HG02943 (cell line): ENCODE measurements around the gene UBE2H.

Source experiments
- ATAC-seq: cut with Tn5 transposase; IDR thresholded peaks from one replicate; pipeline ENCODE4 v1.9.1; 2021; ENCODE audit warnings: mild to moderate bottlenecking, low read depth, moderate library complexity; ENCODE audit not compliant: unreplicated experiment

The UBE2H gene

DNA sequence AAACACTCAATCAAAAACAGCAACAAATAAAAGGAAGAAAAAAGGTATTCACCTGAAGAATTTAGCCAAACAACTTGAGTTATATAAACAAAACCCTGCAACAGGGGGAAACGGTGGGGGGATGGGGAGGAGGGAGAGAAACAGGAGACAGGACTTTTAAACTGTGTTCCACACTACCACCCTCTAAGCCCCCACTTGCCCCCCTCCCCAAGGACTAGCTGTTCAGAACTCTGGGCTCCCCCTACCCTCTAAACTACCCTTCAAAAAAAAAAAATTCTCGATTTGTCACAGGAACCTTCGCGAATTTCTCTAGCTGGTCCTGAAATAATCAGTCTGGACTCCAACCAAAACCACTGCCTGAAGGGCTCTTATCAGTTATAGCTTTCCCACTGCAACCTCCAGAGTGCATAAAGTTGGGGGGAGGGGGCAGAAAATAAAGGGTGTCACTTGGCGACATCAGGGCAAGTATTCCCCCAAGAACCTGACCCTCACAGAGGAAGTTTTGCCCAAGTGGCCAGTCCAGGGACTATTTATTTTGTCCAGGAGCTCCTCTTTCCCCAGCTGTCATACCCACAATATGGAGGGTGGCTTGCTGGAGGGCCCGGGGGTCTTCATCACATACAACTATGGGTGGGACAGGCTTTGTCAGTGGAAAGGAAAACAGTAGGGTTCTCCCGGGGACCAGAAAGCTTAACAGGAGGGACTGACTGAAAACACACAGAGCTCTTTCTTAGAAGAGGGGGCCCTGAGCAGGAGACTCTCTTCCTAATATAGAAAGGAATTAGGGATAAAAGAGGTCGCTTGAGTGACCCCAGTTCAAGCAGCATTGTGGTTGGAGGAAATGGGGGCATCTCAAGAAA, 1.3 kb downstream of the UBE2H start:
- no peak for ATAC-seq

DNA sequence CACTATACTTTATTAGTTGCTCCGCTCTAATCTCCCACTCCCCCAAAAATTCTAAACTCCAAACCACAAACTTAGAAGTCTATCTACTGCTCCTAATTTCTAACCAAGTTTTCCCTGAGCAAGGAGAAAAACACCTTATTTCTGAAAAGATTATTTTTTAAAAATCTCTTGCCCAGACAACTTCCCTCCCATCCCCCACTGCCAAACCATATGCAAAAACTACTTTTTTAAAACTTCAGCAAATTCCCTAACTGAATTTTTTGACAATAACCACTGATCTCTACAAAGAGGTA, 1.9 kb downstream of the UBE2H start:
- no peak for ATAC-seq

DNA sequence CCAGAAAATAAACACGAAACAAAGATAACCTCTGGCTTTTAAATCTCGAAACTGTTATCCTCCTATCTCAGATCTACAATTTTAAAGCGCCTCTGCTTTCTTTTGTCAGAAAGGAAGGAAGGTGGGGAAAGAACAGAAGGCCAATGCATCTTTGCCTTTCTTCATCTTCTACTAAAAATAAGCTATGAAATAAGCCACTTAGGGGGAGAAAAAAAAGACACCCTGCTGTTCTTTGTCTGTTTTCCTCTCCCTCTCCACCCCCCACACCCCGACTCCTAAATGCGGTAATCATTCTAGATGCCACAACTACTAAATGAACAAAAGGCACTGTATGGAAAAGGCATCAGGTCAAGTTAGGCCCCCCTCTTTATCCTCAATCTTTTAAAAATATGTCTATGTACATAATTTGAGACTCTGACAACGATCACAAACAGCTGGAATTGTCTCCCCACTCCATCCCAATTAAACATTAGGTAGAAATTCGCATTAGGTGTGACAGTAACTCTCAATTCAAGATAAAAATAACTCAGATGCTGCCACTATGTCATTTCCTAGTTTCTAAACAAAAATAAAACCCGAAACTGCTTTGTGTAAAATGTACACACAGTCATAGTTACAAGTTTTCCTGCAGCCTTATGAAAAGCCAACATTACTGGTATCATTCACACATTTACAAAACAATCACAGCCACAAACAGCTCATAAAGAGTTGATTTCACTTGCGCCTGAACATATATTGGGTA, 2.4 kb downstream of the UBE2H start:
- no peak for ATAC-seq

DNA sequence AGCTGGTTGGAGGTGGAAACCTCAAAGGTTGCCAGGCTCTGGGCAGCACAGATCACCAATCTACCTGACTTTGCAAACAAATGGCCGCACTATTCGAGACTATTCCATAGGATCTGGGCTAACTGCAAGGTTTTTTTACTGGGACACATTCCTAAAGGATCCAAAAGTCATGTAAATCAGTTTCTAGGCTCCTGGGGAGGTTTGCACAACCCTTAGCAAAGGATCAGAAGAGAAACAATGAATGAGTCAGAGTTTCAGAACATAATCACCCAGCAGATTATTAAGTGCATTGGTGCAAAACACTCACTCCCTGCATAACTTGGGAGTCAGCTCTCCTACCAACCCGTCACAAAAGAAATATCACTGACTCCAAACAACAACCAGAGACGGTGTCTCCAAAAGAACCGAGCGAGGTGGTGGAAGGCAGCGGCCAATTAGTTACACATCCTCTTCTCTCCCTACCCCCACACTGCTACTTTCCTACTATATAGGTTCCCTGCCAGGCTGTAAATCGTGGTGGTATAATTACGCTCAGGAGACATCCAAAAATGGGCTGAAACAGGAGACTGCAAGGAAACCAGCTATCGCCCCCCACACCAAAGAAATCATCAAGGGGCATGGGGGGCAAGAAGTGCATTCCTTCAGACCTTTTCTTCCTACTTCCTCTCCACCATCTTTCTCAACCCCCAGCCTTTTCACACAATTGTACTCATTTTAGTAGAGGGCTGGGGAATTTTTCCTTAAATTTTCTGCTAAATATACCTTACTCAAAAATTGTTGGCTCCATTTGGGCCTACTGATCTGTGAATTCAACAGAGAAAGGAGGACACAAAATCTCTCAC, 3.2 kb downstream of the UBE2H start:
- ATAC-seq = no peak

DNA sequence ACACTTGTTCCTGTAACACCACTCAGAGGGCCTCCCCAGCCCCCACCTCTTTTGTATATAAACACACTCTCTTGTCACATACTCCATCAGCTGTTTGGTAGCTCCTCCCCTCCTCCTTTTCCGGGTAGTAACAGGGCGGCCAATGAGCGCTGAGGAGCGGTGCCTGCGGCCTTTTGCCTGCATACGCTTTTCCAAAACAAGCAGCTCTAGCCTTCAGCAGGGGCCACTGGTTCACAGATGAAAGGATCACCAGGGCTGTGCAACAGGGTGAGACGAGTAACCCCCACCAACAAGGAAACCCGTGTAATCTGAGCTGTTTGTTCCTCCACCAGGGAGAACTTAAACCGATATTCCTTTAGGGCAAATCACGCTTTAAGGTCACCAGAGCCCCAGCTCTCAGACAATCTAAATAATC, 3.9 kb downstream of the UBE2H start:
- ATAC-seq = peak; percentile 52

DNA sequence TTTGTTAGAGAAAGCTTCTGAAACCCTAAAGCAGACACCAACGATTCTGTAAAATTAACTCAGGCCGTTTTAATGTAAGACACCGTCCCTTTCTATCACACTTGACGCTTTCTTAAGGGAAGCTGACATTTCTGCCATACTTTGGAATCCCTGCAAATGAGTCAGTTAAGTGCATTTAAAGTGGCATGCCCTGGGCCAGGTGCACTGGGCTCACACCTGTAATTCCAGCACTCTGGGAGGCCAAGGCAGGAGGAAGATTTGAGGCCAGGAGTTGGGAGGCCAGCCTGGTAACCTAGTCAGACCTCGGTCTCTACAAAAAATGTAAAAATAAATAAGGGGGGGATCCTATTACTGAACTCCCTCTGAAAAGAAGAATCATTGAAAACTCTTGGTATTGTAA, 4.4 kb downstream of the UBE2H start:
- ATAC-seq = no peak

DNA sequence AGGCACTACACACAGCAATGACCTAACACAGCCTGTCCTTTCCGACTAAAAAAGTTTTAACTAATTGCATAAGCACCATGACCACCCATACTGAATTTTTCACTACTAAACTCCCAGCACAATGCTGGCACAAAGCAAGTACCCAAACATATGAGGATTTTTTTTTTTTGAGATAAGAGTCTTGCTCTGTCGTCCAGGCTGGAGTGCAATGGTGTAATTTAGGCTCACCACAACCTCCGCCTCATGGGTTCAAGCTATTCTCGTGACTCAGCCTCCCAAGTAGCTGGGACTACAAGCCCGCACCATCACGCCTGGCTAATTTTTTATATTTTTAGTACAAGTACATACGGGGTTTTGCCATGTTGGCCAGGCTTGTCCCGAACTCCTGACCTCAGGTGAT, 5.1 kb downstream of the UBE2H start:
- ATAC-seq = no peak

DNA sequence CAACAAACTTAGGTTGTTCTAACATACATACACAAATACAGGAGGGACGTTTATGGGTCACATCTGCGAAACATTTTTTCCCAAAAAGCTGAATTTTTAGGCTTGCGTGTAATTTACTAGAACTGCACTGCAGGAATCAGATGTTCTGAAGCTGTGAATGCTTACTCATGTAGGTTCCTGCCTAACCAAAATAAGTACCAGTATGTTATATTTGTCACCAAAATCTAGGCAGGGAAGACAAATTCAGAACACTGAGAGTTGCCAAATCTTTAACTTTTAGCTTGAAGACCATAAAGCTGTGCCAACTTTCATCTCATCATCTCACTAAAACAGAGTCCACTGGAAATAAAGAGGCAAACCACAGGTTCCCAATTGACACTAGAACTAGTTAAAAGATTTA, 5.7 kb downstream of the UBE2H start:
- no peak for ATAC-seq

DNA sequence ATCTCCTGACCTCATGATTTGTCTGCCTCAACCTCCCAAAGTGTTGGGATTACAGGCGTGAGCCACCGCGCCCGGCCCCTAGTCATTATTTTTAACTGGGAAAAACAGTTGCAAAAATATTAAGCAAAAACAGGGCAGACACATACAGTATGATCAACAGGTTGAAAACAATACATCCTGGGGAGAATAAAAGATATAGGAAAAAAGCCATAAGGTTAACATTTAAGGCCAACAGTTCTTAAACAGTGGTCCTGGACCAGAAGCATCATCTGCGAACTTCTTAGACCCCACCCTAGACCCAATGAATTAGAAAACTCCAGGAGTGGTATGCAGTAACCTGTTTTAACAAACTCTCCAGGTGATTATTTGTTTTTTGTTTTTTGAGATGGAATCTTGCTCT, 6.5 kb downstream of the UBE2H start:
- no peak for ATAC-seq

DNA sequence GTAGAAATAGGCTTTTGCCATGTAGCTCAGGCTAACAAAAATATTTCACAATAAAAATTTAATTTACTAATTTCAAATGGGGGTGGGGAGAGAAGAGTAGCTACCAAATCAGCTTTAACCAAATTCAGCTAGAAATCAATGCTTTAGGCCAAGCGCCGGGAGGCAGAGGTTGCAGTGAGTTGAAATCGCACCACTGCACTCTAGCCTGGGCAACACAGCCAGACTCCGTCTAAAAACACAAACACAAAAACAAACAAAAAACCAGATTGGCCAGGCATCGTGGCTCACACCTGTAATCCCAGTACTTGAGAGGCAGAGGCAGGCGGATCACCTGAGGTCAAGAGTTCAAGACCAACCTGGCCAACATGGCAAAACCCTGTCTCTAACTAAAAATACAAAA, 9.4 kb downstream of the UBE2H start:
- no peak for ATAC-seq

DNA sequence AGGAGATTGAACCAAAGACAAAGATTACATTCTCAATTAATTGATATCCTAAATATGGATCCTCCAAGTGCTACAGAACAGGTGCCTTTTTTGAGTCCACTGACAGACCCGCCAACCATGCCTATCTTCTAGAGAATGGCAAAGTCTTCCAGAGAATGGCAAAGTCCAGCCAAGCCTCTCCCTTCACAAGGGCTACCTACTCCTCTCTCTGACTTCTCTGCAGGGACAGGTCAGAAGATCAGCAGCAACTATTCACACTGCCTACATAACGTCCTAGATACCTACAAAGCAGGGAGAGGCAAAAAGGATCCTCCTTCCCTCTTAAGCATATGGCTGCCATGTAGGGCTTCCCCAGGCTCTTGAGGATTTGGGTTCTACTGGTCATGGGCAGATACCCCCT, 12.4 kb downstream of the UBE2H start:
- no peak for ATAC-seq

DNA sequence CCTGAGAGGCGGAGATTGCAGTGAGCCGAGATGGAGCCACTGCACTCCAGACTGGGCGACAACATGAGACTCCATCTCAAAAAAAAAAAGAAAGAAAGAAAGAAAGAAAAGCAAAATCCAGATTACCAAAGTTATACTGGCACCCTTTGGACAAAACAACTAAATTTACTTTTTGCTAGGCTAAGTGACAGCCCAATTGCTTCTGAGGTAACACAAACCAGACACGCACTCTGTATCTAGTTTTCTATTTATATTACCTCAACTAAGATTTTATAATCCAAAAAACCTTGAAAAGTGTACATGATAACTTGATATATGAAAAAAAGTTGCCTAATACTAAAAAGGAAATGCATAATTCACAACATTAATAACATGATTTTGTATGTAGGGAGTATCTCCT, 12.9 kb downstream of the UBE2H start:
- no peak for ATAC-seq

DNA sequence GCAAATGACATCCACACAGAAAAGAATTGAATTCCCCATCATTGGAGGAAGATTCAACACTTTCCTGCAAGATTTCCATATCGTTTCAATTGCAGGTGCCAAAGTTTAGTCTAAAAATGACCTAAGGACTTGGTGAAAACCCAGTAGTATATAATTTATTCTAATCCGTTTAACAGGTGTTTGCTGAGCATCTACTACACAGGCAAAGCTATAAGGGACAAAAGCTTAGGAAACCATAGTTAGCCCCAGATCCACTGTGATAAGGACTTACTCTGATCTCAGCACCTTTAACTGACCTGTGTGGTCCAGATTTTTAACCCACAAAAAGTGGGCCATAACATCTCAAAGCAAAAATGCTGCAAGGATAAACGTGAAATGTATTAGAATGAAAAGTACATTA, 19.1 kb downstream of the UBE2H start:
- no peak for ATAC-seq

DNA sequence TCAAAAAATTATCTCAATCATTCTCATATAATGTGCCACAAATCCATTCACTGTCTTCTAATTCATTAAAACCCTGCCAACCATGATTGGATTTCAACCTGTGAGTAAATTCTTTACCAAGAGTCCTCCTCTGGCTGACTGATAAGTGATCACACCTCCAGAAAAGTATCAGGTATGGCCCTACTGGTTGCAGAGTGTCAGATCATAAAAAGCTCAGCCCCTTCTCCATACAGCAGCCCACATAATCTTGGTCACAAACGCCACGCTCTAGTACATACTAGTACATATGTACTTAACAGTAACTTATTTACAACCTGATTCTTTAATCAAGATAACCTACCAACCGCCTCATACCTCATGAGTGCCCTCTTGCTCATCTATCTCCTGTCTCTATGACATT, 26.1 kb downstream of the UBE2H start:
- ATAC-seq = no peak

DNA sequence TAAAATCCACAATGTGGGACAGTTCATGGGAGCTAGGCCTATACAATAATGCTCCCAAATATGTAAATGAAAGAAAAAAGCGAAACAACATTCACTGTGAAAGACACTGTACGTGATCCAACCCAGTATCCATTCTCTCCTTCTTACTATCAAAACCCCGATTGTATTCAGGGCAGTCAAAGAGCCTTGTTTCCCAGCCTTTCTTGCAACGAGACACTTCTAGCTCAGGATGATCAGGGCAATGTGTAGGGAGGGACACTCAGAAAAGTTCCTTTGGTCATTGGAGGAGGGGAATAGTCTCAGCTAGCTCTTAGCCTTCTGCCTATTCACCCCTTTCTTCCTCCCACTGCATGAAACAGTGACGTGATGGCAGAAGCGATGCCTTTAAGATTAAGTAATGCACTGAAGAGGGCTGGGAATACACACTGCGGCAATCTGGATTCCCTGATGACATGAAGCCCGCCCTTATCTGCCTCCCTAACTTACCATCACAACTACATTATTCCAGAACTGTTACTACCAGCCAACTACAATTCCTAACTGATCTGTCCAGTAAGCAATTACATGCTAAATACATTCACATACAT, 27.3 kb downstream of the UBE2H start:
- ATAC-seq = no peak

DNA sequence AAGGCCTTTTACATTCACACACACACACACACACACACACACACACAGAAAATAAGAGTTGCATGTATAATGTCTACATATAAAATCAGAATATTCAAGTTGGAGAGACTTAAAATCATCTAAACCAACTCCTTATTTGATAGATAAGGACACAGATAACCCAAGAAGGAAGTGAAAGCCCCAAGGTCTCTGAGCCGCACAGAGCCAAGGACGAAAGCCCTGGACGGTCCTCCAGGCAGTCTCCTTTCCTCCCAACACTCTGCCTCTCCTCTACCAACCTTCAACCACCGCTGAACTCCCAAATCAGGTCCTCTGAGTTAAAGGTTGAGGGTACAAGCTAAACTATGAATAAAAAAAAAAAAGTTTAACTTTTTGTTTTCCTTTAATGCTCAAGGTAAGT, 28.2 kb downstream of the UBE2H start:
- ATAC-seq = no peak

DNA sequence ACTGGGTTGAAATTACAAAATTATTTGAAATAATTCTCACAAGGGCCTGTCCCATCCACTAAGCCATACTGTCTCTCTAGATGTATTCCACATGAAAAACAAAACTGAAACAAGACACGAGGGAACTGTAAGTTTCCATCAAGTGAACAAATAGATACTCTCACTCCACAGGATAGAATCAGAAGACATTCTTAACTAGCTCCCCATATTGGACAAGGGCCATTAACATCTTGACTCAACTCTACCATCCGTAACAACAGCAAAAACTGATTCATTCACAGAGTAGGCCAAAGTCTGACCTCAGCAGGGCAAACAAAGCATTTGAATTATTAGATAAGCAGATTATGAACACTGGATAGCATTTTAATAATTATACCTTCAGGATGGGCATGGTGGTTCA, 29.1 kb downstream of the UBE2H start:
- no peak for ATAC-seq

DNA sequence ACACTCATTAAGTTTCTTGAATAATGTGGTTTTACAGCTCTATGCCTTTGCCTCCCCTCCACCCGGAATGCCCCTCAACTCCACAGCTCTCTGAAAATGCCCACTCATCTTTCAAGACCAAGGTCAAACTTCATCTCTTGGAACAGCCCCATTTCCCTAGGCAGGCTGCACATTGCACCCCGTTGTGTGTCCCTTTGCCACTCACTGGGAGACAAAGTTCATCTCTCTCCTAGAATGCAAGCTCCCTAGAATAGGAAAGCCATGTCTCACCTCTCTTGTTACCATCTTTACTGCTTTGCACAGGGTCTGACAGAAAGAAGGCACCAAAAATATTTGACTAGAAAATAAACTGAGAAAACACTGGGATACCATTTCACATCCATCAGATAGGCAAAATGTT, 33.3 kb downstream of the UBE2H start:
- ATAC-seq = no peak

DNA sequence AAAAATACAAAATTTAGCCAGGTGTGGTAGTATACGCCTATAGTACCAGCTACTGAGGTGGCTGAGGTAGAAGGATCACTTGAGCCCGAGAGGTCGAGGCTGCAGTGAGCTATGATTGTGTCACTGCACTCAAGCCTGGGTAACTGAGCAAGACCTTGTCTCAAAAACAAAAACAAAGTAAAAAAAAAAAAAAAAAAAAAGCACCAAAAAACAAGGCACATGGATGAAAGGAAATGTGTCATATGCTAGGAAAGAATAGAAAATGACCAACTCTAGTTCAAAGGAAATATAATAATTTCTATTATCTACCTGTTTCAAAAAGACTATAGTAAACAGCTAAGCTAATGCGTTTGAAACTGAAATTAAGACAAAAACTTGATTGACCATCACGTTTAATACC, 33.8 kb downstream of the UBE2H start:
- ATAC-seq = no peak

DNA sequence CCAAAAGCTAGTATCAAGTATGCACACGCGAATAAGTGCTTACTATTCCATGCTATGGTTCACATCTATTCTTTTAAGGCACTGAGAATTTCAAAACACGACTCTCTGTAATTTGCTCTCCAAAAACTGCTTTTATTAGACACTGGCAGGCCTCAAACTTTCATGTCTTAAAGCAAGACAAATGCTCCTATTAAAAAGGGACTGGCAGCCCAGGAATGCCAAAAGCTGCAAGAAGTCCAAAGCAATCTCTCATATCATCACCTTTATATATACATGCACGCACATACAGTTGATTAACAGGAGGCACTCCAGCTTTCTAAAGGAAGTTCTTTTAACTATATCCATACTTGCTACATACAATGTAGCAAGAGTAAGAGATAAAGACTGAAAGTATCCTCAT, 34.8 kb downstream of the UBE2H start:
- no peak for ATAC-seq
